ENCODE results near the gene RNF121.

The RNF121 gene

GRCh38 chr11:72038491-72038890, 109.6 kb downstream of the RNF121 start:
- no peak for TF ChIP-seq CTCF (IDR thresholded peaks at IDR 0.05; ENCODE audit: low read depth, low read length, missing control alignments)
- DNase-seq (ENCODE audit: low read depth) = no peak
- no peak overlapping the region for H3K4me3 ChIP-seq (ENCODE audit: low read depth, low read length)

- no peak overlapping the region; the same call in 1 of the 2 replicates for H3K4me3 ChIP-seq (ENCODE audit: low read depth, low read length)
- no peak for DNase-seq (ENCODE audit: low read depth)
- TF ChIP-seq CTCF (IDR thresholded peaks at IDR 0.05; ENCODE audit: low read depth, low read length, missing control alignments) = no peak
These were observed 110.4 kb downstream of the RNF121 start for GRCh38 chr11:72039031-72039855.

GRCh38 chr11:72039856-72040401, 111.1 kb downstream of the RNF121 start:
- no peak for TF ChIP-seq CTCF (IDR thresholded peaks at IDR 0.05; ENCODE audit: low read depth, low read length, missing control alignments)
- no peak for DNase-seq (ENCODE audit: low read depth)
- peak overlapping the region; percentile 72 for H3K4me3 ChIP-seq (ENCODE audit: low read depth, low read length)

GRCh38 chr11:72040491-72041363, 111.9 kb downstream of the RNF121 start:
- peak; percentile 22 for DNase-seq (ENCODE audit: low read depth)
- peak overlapping the region; percentile 72 for H3K4me3 ChIP-seq (ENCODE audit: low read depth, low read length)
- TF ChIP-seq CTCF (IDR thresholded peaks at IDR 0.05; ENCODE audit: low read depth, low read length, missing control alignments) = no peak

GRCh38 chr11:72041364-72042063, 112.7 kb downstream of the RNF121 start:
- TF ChIP-seq CTCF (IDR thresholded peaks at IDR 0.05; ENCODE audit: low read depth, low read length, missing control alignments) = no peak
- DNase-seq (ENCODE audit: low read depth) = no peak
- H3K4me3 ChIP-seq (ENCODE audit: low read depth, low read length) = peak overlapping the region; percentile 72

GRCh38 chr11:72042064-72042745, 113.4 kb downstream of the RNF121 start:
- H3K4me3 ChIP-seq (ENCODE audit: low read depth, low read length) = peak overlapping the region; percentile 72
- DNase-seq (ENCODE audit: low read depth) = no peak
- no peak for TF ChIP-seq CTCF (IDR thresholded peaks at IDR 0.05; ENCODE audit: low read depth, low read length, missing control alignments)
